ENCODE data around the gene HDAC6. TPM values are rescaled to one million over a fixed set of nuclear protein-coding genes. Genes with fewer than 3 reads are reported as not detected.
"Not testable (repeated sequence)": the region's sequence is repeated elsewhere in the genome, so short reads cannot be mapped to it uniquely, and the experiment has no call there.

Gene HDAC6
- total and polyA plus RNA-seq, 10 of the 15 experiments (the other 5 are each of a cell fraction or from before 2014, with no cell fraction given), result 8.3 to 47.0 (median 34.1) TPM

DNA sequence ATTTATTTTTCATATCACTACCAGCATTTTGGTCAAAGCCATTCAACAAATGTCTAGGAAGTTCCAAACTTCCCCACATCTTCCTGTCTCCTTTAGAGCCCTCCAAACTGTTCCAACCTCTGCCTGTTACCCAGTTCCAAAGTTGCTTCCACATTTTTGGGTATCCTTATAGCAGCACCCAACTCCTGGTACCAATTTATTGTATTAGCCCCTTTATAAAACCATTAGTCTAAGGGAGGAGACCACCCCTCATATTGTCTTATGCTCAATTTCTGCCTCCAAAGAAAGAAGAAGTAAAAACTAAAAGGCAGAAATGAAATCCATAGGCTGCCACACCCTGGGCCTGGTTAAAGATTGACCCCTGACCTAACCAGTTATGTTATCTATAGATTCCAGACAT, 51.6 kb downstream of the HDAC6 start:
- H3K4me3 ChIP-seq; RAD21 ChIA-PET (ENCODE audit: unreplicated experiment); CTCF ChIA-PET; SMC1A ChIA-PET (ENCODE audit: uncharacterized antibody, unreplicated experiment); H3K9me3 ChIP-seq (replicated peaks; ENCODE audit: control insufficient read depth, insufficient read depth, low read length); H3K27ac ChIP-seq (ENCODE audit: control insufficient read depth, insufficient read depth); H3K9ac ChIP-seq (ENCODE audit: control insufficient read depth, insufficient read depth, low read length); H3K36me3 ChIP-seq (ENCODE audit: control insufficient read depth in 2 of 2, insufficient read depth in 2 of 2, low read length in 1 of 2); H2AFZ ChIP-seq (ENCODE audit: control insufficient read depth, low read depth, low read length); intact Hi-C loops (cut with micrococcal nuclease; ENCODE audit: unreplicated experiment); H3K79me2 ChIP-seq (ENCODE audit: control insufficient read depth, insufficient read depth, low read length); H4K20me1 ChIP-seq (ENCODE audit: control insufficient read depth, insufficient read depth); H3K4me1 ChIP-seq (ENCODE audit: control insufficient read depth, insufficient read depth, low read length); H3K27me3 ChIP-seq (replicated peaks in 1 of 2; ENCODE audit: control insufficient read depth in 2 of 2, insufficient read depth in 2 of 2, low read length in 1 of 2); BruUV-seq (replicated peaks); POLR2A ChIA-PET; ATAC-seq; H3K4me2 ChIP-seq (ENCODE audit: control insufficient read depth, insufficient read depth); FAIRE-seq; DNase-seq (ENCODE audit: low read depth, low spot score): not testable (repeated sequence)
- in situ Hi-C loops (cut with MboI), result loop anchor here (25.0 kb wide), 1 partner anchor 1009 kb away; no protein-coding TSS in a partner anchor

GRCh38 chrX:48854121-48854804, 52.4 kb downstream of the HDAC6 start:
- CTCF ChIA-PET; SMC1A ChIA-PET (ENCODE audit: uncharacterized antibody, unreplicated experiment); ATAC-seq; H3K27me3 ChIP-seq (replicated peaks in 1 of 2; ENCODE audit: control insufficient read depth in 2 of 2, insufficient read depth in 2 of 2, low read length in 1 of 2); H3K27ac ChIP-seq (ENCODE audit: control insufficient read depth, insufficient read depth); H3K79me2 ChIP-seq (ENCODE audit: control insufficient read depth, insufficient read depth, low read length); BruUV-seq (replicated peaks); DNase-seq (ENCODE audit: low read depth, low spot score); H3K4me2 ChIP-seq (ENCODE audit: control insufficient read depth, insufficient read depth); H2AFZ ChIP-seq (ENCODE audit: control insufficient read depth, low read depth, low read length); RAD21 ChIA-PET (ENCODE audit: unreplicated experiment); POLR2A ChIA-PET; FAIRE-seq; H3K4me1 ChIP-seq (ENCODE audit: control insufficient read depth, insufficient read depth, low read length); intact Hi-C loops (cut with micrococcal nuclease; ENCODE audit: unreplicated experiment); H3K36me3 ChIP-seq (ENCODE audit: control insufficient read depth in 2 of 2, insufficient read depth in 2 of 2, low read length in 1 of 2); H3K9ac ChIP-seq (ENCODE audit: control insufficient read depth, insufficient read depth, low read length); H3K4me3 ChIP-seq; H4K20me1 ChIP-seq (ENCODE audit: control insufficient read depth, insufficient read depth); H3K9me3 ChIP-seq (replicated peaks; ENCODE audit: control insufficient read depth, insufficient read depth, low read length): not testable (repeated sequence)
- WGBS (ENCODE audit: insufficient coverage, insufficient replicate concordance, low lambda C conversion rate, missing lambda C conversion rate), result 68% methylated on average over 12 of the region's 12 CpGs
- in situ Hi-C loops (cut with MboI), result loop anchor here (25.0 kb wide), 1 partner anchor 1008 kb away; no protein-coding TSS in a partner anchor
